Type B pancreatic cell (in vitro differentiated cells): ENCODE data around the gene L3MBTL1. TPM values are rescaled to one million over a fixed set of nuclear protein-coding genes. Genes with fewer than 3 reads are reported as not detected.
A peak's percentile ranks its signal among the peaks of the same experiment; 100 is the strongest.
"Not testable (repeated sequence)": the region's sequence is repeated elsewhere in the genome, so short reads cannot be mapped to it uniquely, and the experiment has no call there.

Source experiments
- DNase-seq: peaks from one replicate; pipeline ENCODE4 v3.0.0; 2021; ENCODE audit warnings: mixed read lengths; ENCODE audit not compliant: unreplicated experiment; ENCODE audit errors: extremely low spot score
- H3K27ac Mint-ChIP-seq: 2 replicates; pipeline ENCODE4 v1.8.0; 2021; ENCODE audit warnings: mild to moderate bottlenecking, mixed read lengths
- H3K27me3 Mint-ChIP-seq: 2 replicates; pipeline ENCODE4 v1.8.0; 2021; ENCODE audit warnings: mixed read lengths
- H3K36me3 Mint-ChIP-seq: 2 replicates; pipeline ENCODE4 v1.8.0; 2021; ENCODE audit warnings: mixed read lengths
- H3K4me1 Mint-ChIP-seq: one replicate; pipeline ENCODE4 v1.8.0; 2021; ENCODE audit warnings: mixed read lengths; ENCODE audit not compliant: unreplicated experiment
- H3K4me3 Mint-ChIP-seq: 2 replicates; pipeline ENCODE4 v1.8.0; 2021; ENCODE audit warnings: mild to moderate bottlenecking, mixed read lengths
- H3K9me3 Mint-ChIP-seq: 2 replicates; pipeline ENCODE4 v1.8.0; 2021; ENCODE audit warnings: mixed read lengths
- CTCF ChIP-seq: fragments of 200-600 bp; sonication (generic); conservative IDR thresholded peaks from 2 replicates; pipeline ENCODE4 v1.5.0; 2021; ENCODE audit warnings: antibody characterized with exemption, mild to moderate bottlenecking
- total RNA-seq: library from RNA; stranded (reverse); gene quantifications from 2 replicates; pipeline ENCODE4 v1.2.1, GENCODE V29; 2021; ENCODE audit warnings: low replicate concordance

Gene L3MBTL1
- total RNA-seq, 1 donor from 2014 or later = 23.1 TPM

DNA sequence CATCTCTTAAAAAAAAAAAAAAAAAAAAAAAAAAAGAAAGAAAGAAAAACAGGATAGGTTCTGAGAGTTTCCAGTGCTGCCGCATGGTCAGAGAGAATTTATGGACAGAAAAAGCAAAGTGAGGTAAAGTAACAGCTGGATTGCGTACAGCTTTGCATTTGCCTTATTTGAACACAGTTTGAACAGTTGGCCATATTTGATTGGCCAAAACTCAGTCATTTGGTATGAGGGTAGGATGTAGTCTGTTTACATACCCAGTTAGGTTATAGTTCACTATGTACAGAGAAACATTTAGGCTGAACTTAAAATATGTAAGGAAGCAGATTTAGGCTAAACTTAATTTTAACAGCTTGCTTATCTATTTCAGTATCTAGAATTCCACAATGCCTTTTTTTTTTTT lies 17.5 kb upstream of the L3MBTL1 start:
- Mint-ChIP-seq H3K27ac (no peak overlapping the region), H3K27me3 (peaks cover 6% of the 10 kb centered on the region), H3K4me3 (no peak overlapping the region), H3K4me1 (no peaks in the 10 kb centered on the region), H3K36me3 (no peaks in the 10 kb centered on the region), H3K9me3 (peaks cover 5% of the 10 kb centered on the region)
- TF ChIP-seq CTCF = no peak
- DNase-seq = no peak

DNA sequence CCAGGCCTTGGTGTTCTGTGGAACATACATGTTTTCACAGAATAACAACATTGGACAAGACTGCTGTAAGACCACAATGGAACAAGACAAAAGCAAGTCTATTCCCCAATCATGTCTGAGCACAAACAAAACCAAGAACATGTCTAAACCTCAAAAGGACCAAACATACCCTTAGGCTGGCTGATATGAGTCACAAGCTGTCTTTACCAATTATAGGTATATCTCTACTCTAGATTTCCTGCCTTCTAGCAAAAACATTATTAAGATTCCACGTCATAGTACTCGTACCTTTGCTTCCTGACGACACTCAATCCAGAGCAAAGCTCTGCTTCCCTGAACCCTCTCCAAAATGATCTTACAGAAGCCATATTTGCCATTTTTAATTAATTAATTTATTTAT lies 15.4 kb upstream of the L3MBTL1 start:
- peaks cover 11% of the 10 kb centered on the region for H3K9me3 Mint-ChIP-seq
- no peak for DNase-seq
- H3K27ac Mint-ChIP-seq = no peak overlapping the region
- peaks cover 6% of the 10 kb centered on the region for H3K27me3 Mint-ChIP-seq
- H3K4me3 Mint-ChIP-seq = no peak overlapping the region
- no peaks in the 10 kb centered on the region for H3K4me1 Mint-ChIP-seq
- no peak for TF ChIP-seq CTCF
- H3K36me3 Mint-ChIP-seq = no peaks in the 10 kb centered on the region

GRCh38 chr20:43495388-43495787 lies 12.1 kb upstream of the L3MBTL1 start:
- DNase-seq = no peak
- no peaks in the 10 kb centered on the region for H3K4me1 Mint-ChIP-seq
- H3K27ac Mint-ChIP-seq = no peak overlapping the region
- H3K9me3 Mint-ChIP-seq = peaks cover 6% of the 10 kb centered on the region
- TF ChIP-seq CTCF = no peak
- no peak overlapping the region for H3K4me3 Mint-ChIP-seq
- no peaks in the 10 kb centered on the region for H3K36me3 Mint-ChIP-seq
- H3K27me3 Mint-ChIP-seq = peaks cover 6% of the 10 kb centered on the region

DNA sequence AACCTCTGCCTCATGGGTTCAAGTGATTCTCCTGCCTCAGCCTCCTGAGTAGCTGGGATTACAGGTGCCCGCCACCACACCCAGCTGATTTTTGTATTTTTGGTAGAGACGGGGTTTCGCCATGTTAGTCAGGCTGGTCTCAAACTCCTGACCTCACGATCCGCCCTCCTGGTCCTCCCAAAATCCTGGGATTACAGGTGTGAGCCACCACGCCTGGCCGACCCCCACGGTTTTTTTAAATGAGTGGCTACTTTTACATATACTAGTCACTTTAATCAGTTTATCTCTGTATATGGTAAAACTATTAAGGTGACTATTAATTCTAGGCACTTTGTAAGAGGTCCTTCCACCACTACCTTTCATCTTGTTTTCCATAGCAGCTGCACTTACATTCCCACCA lies 5.5 kb upstream of the L3MBTL1 start:
- H3K9me3 Mint-ChIP-seq, H3K36me3 Mint-ChIP-seq, DNase-seq, H3K4me3 Mint-ChIP-seq, H3K27ac Mint-ChIP-seq, H3K4me1 Mint-ChIP-seq: not testable (repeated sequence)
- peaks cover 44% of the 10 kb centered on the region for H3K27me3 Mint-ChIP-seq

DNA sequence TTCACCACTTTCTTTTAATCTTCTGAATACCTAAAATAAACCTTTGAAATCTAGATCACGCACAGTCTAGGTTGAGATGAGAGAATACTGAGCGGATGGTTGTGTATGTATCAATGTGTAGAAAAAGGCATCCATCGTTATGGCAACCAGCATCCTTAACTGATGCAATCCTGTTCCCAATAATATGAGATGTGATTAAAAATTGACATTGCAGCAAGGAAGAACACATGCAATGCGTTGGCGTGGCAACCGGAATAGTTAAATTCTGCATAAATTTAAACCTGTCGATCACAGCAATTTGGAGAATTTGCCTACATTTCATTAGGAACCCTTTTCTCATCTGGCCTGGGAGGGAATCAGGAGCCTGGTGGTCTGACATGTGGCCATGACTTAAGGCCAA lies 1.3 kb upstream of the L3MBTL1 start:
- H3K4me1 Mint-ChIP-seq = no peaks in the 10 kb centered on the region
- H3K9me3 Mint-ChIP-seq = no peaks in the 10 kb centered on the region
- TF ChIP-seq CTCF = no peak
- peak overlapping the region; percentile 40 for H3K4me3 Mint-ChIP-seq
- H3K27me3 Mint-ChIP-seq = peaks cover 56% of the 10 kb centered on the region
- H3K36me3 Mint-ChIP-seq = no peaks in the 10 kb centered on the region
- DNase-seq = no peak
- H3K27ac Mint-ChIP-seq = no peak overlapping the region

DNA sequence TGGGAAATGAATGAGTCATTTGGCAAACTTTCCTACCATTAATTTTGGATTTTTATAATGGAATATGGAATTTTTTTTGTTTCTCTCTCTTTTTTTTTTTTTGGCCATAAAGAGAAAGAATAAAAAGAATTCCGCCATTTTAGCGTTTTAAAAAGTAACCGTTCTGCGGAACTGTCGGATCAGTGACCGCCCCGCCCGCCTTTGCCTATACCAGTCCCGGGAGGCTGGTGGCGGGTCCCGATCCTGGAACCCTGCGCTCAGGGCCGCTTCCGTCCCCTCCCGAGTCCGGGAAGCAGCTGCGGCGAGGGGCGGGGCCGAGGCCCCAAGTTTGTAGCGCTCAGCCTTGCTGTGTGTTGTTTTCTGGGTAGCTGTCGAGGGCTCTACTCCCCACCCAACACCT lies 609 bp downstream of the L3MBTL1 start:
- H3K9me3 Mint-ChIP-seq = no peaks in the 10 kb centered on the region
- H3K36me3 Mint-ChIP-seq = no peaks in the 10 kb centered on the region
- peak overlapping the region; percentile 85 for H3K4me3 Mint-ChIP-seq
- TF ChIP-seq CTCF = no peak
- no peak overlapping the region for H3K27ac Mint-ChIP-seq
- H3K27me3 Mint-ChIP-seq = peaks cover 44% of the 10 kb centered on the region
- DNase-seq = no peak
- H3K4me1 Mint-ChIP-seq = no peaks in the 10 kb centered on the region
